GM19397 (cell line): ENCODE measurements around the gene NADSYN1.

Experiments
- ATAC-seq: cut with Tn5 transposase; IDR thresholded peaks from one replicate; pipeline ENCODE4 v1.9.1; 2021; ENCODE audit warnings: mild to moderate bottlenecking, moderate library complexity; ENCODE audit not compliant: unreplicated experiment

NADSYN1 gene

GRCh38 chr11:71449596-71449995 lies 3.4 kb upstream of the NADSYN1 start:
- no peak for ATAC-seq

- no peak for ATAC-seq
These were observed 2.5 kb upstream of the NADSYN1 start for GRCh38 chr11:71450507-71450906.

GRCh38 chr11:71450939-71451338 lies 2.1 kb upstream of the NADSYN1 start:
- ATAC-seq = no peak

GRCh38 chr11:71451596-71452198 lies 1.3 kb upstream of the NADSYN1 start:
- no peak for ATAC-seq

GRCh38 chr11:71452199-71453036 lies 585 bp upstream of the NADSYN1 start:
- ATAC-seq = no peak

GRCh38 chr11:71453918-71454304 lies 908 bp downstream of the NADSYN1 start:
- no peak for ATAC-seq

- no peak for ATAC-seq
These were observed 1.6 kb downstream of the NADSYN1 start for GRCh38 chr11:71454470-71455113.

GRCh38 chr11:71456294-71456693 lies 3.3 kb downstream of the NADSYN1 start:
- no peak for ATAC-seq

- ATAC-seq = no peak
These were observed 3.8 kb downstream of the NADSYN1 start for GRCh38 chr11:71456831-71457230.

- ATAC-seq = no peak
These were observed 5.4 kb downstream of the NADSYN1 start for GRCh38 chr11:71458146-71459070.

GRCh38 chr11:71459076-71459766 lies 6.2 kb downstream of the NADSYN1 start:
- no peak for ATAC-seq

- no peak for ATAC-seq
These were observed 6.8 kb downstream of the NADSYN1 start for GRCh38 chr11:71459767-71460320.

- no peak for ATAC-seq
These were observed 8.7 kb downstream of the NADSYN1 start for GRCh38 chr11:71461696-71462095.

GRCh38 chr11:71462726-71463125 lies 9.7 kb downstream of the NADSYN1 start:
- no peak for ATAC-seq

GRCh38 chr11:71463331-71464211 lies 10.6 kb downstream of the NADSYN1 start:
- no peak for ATAC-seq

- no peak for ATAC-seq
These were observed 12.1 kb downstream of the NADSYN1 start for GRCh38 chr11:71465054-71465453.

GRCh38 chr11:71466358-71466757 lies 13.4 kb downstream of the NADSYN1 start:
- no peak for ATAC-seq

GRCh38 chr11:71467164-71467563 lies 14.2 kb downstream of the NADSYN1 start:
- ATAC-seq = no peak

GRCh38 chr11:71470946-71471345 lies 17.9 kb downstream of the NADSYN1 start:
- no peak for ATAC-seq
